ENCODE measurements around the gene KCNQ1. TPM values are rescaled to one million over a fixed set of nuclear protein-coding genes. Genes with fewer than 3 reads are reported as not detected.

The KCNQ1 gene
- total RNA-seq, 1 experiment from 2014 or later = not detected

GRCh38 chr11:2575591-2576051 is 130.8 kb downstream of the KCNQ1 start:
- DNase-seq (ENCODE audit: extremely low read depth, low read depth) = no peak

GRCh38 chr11:2576111-2576510 is 131.3 kb downstream of the KCNQ1 start:
- no peak for DNase-seq (ENCODE audit: extremely low read depth, low read depth)

GRCh38 chr11:2576549-2576948 is 131.7 kb downstream of the KCNQ1 start:
- no peak for DNase-seq (ENCODE audit: extremely low read depth, low read depth)

- no peak for DNase-seq (ENCODE audit: extremely low read depth, low read depth)
Measured at GRCh38 chr11:2577031-2577990, 132.5 kb downstream of the KCNQ1 start.

- no peak for DNase-seq (ENCODE audit: extremely low read depth, low read depth)
Measured at GRCh38 chr11:2577991-2578928, 133.5 kb downstream of the KCNQ1 start.

- no peak for DNase-seq (ENCODE audit: extremely low read depth, low read depth)
Measured at GRCh38 chr11:2578929-2579270, 134.1 kb downstream of the KCNQ1 start.

- no peak for DNase-seq (ENCODE audit: extremely low read depth, low read depth)
Measured at GRCh38 chr11:2579315-2580060, 134.7 kb downstream of the KCNQ1 start.

GRCh38 chr11:2580061-2580421 is 135.2 kb downstream of the KCNQ1 start:
- DNase-seq (ENCODE audit: extremely low read depth, low read depth) = no peak

GRCh38 chr11:2580571-2581001 is 135.8 kb downstream of the KCNQ1 start:
- no peak for DNase-seq (ENCODE audit: extremely low read depth, low read depth)

- no peak for DNase-seq (ENCODE audit: extremely low read depth, low read depth)
Measured at GRCh38 chr11:2581151-2581930, 136.5 kb downstream of the KCNQ1 start.

- DNase-seq (ENCODE audit: extremely low read depth, low read depth) = no peak
Measured at GRCh38 chr11:2581931-2582350, 137.1 kb downstream of the KCNQ1 start.

GRCh38 chr11:2582351-2582945 is 137.6 kb downstream of the KCNQ1 start:
- no peak for DNase-seq (ENCODE audit: extremely low read depth, low read depth)

- DNase-seq (ENCODE audit: extremely low read depth, low read depth) = no peak
Measured at GRCh38 chr11:2582946-2583604, 138.3 kb downstream of the KCNQ1 start.

GRCh38 chr11:2583605-2583958 is 138.8 kb downstream of the KCNQ1 start:
- no peak for DNase-seq (ENCODE audit: extremely low read depth, low read depth)

- DNase-seq (ENCODE audit: extremely low read depth, low read depth) = no peak
Measured at GRCh38 chr11:2584434-2584811, 139.6 kb downstream of the KCNQ1 start.

- no peak for DNase-seq (ENCODE audit: extremely low read depth, low read depth)
Measured at GRCh38 chr11:2584812-2585565, 140.2 kb downstream of the KCNQ1 start.

GRCh38 chr11:2585566-2586086 is 140.8 kb downstream of the KCNQ1 start:
- DNase-seq (ENCODE audit: extremely low read depth, low read depth) = no peak
